Ishikawa (cell line): ENCODE data around the gene SLC4A9.

ENCODE experiments used
- CEBPB ChIP-seq: IDR thresholded peaks from 2 replicates; pipeline ENCODE4 v1.6.1; 2012
- CREB1 ChIP-seq: IDR thresholded peaks from 2 replicates; pipeline ENCODE4 v1.6.1; 2012; ENCODE audit warnings: low read depth
- EGR1 ChIP-seq: IDR thresholded peaks from 2 replicates; pipeline ENCODE4 v1.6.1; 2012
- EP300 ChIP-seq: IDR thresholded peaks from 2 replicates; pipeline ENCODE4 v1.6.1; 2012; ENCODE audit warnings: borderline replicate concordance
- FOXM1 ChIP-seq: IDR thresholded peaks from 2 replicates; pipeline ENCODE4 v1.6.1; 2012; ENCODE audit warnings: low read depth, borderline replicate concordance
- NFIC ChIP-seq: IDR thresholded peaks from 2 replicates; pipeline ENCODE4 v1.6.1; 2012
- RAD21 ChIP-seq: IDR thresholded peaks from 2 replicates; pipeline ENCODE4 v1.6.1; 2012; ENCODE audit warnings: low read depth
- TAF1 ChIP-seq: IDR thresholded peaks from 2 replicates; pipeline ENCODE4 v1.6.1; 2012; ENCODE audit warnings: low read depth, mild to moderate bottlenecking
- TCF12 ChIP-seq: IDR thresholded peaks from 2 replicates; pipeline ENCODE4 v1.6.1; 2012; ENCODE audit warnings: low read depth
- TEAD4 ChIP-seq: IDR thresholded peaks from 2 replicates; pipeline ENCODE4 v1.6.1; 2012
- YY1 ChIP-seq: IDR thresholded peaks from 2 replicates; pipeline ENCODE4 v1.6.1; 2012; ENCODE audit warnings: low read depth
- ZBTB7A ChIP-seq: IDR thresholded peaks from 2 replicates; pipeline ENCODE4 v1.6.1; 2012; ENCODE audit warnings: low read depth
- TF ChIP-seq, protein P1 (sequence below): IDR thresholded peaks from 2 replicates; pipeline ENCODE4 v1.6.1; 2012
- TF ChIP-seq, protein P2 (sequence below): IDR thresholded peaks from 2 replicates; pipeline ENCODE4 v1.6.1; 2012; ENCODE audit warnings: low read depth, mild to moderate bottlenecking
- TF ChIP-seq, protein P3 (sequence below): IDR thresholded peaks from 2 replicates; pipeline ENCODE4 v1.6.1; 2012

The SLC4A9 gene

DNA sequence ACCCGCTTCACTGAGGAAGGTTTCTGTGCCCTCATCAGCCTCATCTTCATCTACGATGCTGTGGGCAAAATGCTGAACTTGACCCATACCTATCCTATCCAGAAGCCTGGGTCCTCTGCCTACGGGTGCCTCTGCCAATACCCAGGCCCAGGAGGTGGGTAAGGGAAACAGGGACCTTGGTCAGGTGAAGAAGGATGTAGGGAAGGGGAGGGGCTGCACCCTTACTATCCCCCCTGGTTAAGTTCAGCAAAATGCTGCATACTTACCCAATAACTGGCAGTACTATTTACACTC is 4.4 kb downstream of the SLC4A9 start:
- no peak for TF ChIP-seq CREB1
- no peak for TF ChIP-seq TAF1
- TF ChIP-seq, protein P1, sequence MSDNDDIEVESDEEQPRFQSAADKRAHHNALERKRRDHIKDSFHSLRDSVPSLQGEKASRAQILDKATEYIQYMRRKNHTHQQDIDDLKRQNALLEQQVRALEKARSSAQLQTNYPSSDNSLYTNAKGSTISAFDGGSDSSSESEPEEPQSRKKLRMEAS: no peak
- TF ChIP-seq, protein P2, sequence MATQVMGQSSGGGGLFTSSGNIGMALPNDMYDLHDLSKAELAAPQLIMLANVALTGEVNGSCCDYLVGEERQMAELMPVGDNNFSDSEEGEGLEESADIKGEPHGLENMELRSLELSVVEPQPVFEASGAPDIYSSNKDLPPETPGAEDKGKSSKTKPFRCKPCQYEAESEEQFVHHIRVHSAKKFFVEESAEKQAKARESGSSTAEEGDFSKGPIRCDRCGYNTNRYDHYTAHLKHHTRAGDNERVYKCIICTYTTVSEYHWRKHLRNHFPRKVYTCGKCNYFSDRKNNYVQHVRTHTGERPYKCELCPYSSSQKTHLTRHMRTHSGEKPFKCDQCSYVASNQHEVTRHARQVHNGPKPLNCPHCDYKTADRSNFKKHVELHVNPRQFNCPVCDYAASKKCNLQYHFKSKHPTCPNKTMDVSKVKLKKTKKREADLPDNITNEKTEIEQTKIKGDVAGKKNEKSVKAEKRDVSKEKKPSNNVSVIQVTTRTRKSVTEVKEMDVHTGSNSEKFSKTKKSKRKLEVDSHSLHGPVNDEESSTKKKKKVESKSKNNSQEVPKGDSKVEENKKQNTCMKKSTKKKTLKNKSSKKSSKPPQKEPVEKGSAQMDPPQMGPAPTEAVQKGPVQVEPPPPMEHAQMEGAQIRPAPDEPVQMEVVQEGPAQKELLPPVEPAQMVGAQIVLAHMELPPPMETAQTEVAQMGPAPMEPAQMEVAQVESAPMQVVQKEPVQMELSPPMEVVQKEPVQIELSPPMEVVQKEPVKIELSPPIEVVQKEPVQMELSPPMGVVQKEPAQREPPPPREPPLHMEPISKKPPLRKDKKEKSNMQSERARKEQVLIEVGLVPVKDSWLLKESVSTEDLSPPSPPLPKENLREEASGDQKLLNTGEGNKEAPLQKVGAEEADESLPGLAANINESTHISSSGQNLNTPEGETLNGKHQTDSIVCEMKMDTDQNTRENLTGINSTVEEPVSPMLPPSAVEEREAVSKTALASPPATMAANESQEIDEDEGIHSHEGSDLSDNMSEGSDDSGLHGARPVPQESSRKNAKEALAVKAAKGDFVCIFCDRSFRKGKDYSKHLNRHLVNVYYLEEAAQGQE: no peak
- no peak for TF ChIP-seq TCF12
- TF ChIP-seq FOXM1: no peak
- no peak for TF ChIP-seq TEAD4
- TF ChIP-seq CEBPB: no peak
- no peak for TF ChIP-seq EP300
- no peak for TF ChIP-seq NFIC
- TF ChIP-seq RAD21: no peak
- no peak for TF ChIP-seq YY1
- TF ChIP-seq, protein P3, sequence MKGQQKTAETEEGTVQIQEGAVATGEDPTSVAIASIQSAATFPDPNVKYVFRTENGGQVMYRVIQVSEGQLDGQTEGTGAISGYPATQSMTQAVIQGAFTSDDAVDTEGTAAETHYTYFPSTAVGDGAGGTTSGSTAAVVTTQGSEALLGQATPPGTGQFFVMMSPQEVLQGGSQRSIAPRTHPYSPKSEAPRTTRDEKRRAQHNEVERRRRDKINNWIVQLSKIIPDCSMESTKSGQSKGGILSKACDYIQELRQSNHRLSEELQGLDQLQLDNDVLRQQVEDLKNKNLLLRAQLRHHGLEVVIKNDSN: no peak
- no peak for TF ChIP-seq ZBTB7A
- no peak for TF ChIP-seq EGR1

GRCh38 chr5:140365282-140365681 is 5.3 kb downstream of the SLC4A9 start:
- TF ChIP-seq, protein P1: no peak
- TF ChIP-seq YY1 (no peak), ZBTB7A (no peak), TCF12 (no peak), CEBPB (no peak), NFIC (no peak), TAF1 (no peak), EP300 (no peak), FOXM1 (no peak), TEAD4 (no peak), RAD21 (no peak), CREB1 (no peak), EGR1 (no peak)
- TF ChIP-seq, protein P3: no peak
- TF ChIP-seq, protein P2: no peak

GRCh38 chr5:140365941-140366340 is 5.9 kb downstream of the SLC4A9 start:
- TF ChIP-seq ZBTB7A: no peak
- no peak for TF ChIP-seq NFIC
- no peak for TF ChIP-seq TCF12

DNA sequence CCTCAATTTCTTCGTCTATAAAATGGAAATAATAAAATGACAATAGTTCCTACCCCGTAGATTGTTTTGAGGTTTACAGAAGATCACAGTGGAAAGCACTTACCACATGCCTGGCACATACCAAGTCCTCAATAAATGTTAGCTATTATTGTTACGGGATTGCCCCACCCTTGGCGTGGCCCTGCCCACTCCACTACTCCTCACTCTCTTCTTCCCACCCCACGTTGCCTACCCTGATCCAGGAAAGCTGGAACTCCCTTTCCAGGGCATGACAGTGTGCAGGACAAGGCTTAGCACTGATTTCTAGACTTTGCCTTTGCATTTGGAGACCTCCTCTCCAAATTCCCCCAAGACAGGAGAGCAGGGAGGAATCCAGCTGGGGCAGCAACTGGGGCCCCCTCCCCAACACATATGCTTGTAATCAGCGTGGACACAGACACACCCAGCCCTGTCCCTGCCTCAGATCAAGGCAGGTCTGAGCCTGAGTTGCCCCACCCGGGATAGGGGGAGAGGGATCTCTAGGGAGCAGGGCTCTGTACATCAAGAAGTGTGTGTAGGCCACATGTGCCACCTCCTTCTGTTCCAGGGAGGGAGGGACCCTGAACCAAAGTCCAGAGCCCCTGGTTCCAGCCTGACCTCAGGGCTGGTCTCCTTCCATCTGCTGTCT is 6.7 kb downstream of the SLC4A9 start:
- no peak for TF ChIP-seq TCF12
- TF ChIP-seq CREB1: no peak
- TF ChIP-seq, protein P2: no peak
- no peak for TF ChIP-seq TEAD4
- TF ChIP-seq YY1: no peak
- TF ChIP-seq CEBPB: no peak
- TF ChIP-seq ZBTB7A: no peak
- TF ChIP-seq, protein P1: no peak
